Thyroid gland (tissue), 4 donors: Measurements from ENCODE around the gene XKR3.

Experiments
- POLR2A ChIP-seq, 2 donors: fragments of 450-650 bp; IDR thresholded peaks; one replicate each; pipeline ENCODE4 v1.6.1; 2017; ENCODE audit warnings: antibody characterized with exemption in 2 of 2, mild to moderate bottlenecking in 2 of 2, moderate library complexity in 1 of 2
- TF ChIP-seq, protein P1 (sequence below), 6 experiments: fragments of 200-600 bp in 3 of 6; fragments of 450-650 bp in 3 of 6; sonication (generic) in 3 of 6; IDR thresholded peaks; one replicate each; pipeline ENCODE4 v1.5.1; 2016 to 2019; ENCODE audit warnings: antibody characterized with exemption in 6 of 6, mild to moderate bottlenecking in 2 of 6, inconsistent platforms in 1 of 6, moderate library complexity in 1 of 6

DNA sequence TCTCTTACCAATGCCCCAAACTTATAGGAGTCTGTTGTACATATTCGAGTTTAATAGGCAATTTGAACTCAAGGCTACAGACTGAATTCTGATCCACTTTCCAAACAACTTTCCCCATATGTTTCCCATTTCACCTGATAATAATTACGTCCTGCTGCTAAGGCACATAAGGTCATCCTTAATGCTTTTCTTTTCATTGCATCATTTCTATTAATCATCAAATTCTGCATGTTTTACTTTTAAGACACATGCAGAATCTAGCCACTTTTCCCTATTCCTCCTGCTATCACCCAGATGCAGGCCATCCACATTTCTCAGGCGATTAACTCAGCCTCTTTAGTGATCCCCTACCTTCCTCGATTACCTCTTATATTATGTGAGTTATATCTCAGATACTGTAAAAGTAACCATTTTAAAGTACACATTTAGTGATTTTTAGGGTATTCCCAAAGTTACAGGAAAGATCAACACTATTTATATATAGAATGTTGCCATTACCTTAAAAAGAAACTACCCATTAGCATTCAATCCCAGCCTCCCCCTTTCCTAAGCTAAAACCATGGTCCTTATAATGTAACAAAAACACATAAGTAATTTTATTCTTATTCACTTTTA is 14.9 kb downstream of the XKR3 start:
- TF ChIP-seq, protein P1, sequence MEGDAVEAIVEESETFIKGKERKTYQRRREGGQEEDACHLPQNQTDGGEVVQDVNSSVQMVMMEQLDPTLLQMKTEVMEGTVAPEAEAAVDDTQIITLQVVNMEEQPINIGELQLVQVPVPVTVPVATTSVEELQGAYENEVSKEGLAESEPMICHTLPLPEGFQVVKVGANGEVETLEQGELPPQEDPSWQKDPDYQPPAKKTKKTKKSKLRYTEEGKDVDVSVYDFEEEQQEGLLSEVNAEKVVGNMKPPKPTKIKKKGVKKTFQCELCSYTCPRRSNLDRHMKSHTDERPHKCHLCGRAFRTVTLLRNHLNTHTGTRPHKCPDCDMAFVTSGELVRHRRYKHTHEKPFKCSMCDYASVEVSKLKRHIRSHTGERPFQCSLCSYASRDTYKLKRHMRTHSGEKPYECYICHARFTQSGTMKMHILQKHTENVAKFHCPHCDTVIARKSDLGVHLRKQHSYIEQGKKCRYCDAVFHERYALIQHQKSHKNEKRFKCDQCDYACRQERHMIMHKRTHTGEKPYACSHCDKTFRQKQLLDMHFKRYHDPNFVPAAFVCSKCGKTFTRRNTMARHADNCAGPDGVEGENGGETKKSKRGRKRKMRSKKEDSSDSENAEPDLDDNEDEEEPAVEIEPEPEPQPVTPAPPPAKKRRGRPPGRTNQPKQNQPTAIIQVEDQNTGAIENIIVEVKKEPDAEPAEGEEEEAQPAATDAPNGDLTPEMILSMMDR (IDR thresholded peaks at IDR 0.05): no peak
- no peak for TF ChIP-seq POLR2A (IDR thresholded peaks at IDR 0.05)
